DOHH2 (cell line): ENCODE data around the gene STRN.

Source experiments
- H3F3A ChIP-seq: fragments of 200-600 bp; sonication (generic), shearing (Covaris generic); 2 replicates; pipeline ENCODE4 v1.6.0; 2016; ENCODE audit warnings: antibody characterized with exemption, mild to moderate bottlenecking; ENCODE audit not compliant: control insufficient read depth, insufficient read depth
- H3K27ac ChIP-seq: fragments of 200-600 bp; sonication (generic); 2 replicates; pipeline ENCODE4 v1.5.1; 2014; ENCODE audit warnings: low read depth, mild to moderate bottlenecking, low read length, moderate library complexity
- H3K27me3 ChIP-seq: fragments of 200-600 bp; sonication (generic); 2 replicates; pipeline ENCODE4 v1.6.1; 2014; ENCODE audit warnings: mild to moderate bottlenecking, low read length, mixed read lengths; ENCODE audit not compliant: control insufficient read depth
- H3K36me3 ChIP-seq: fragments of 200-600 bp; sonication (generic); 2 replicates; pipeline ENCODE4 v1.6.1; 2014; ENCODE audit warnings: mild to moderate bottlenecking, low read length, moderate library complexity, mixed read lengths; ENCODE audit not compliant: control insufficient read depth
- H3K4me1 ChIP-seq: fragments of 200-600 bp; sonication (generic); 2 replicates; pipeline ENCODE4 v1.6.1; 2014; ENCODE audit warnings: mild to moderate bottlenecking, low read length, mixed read lengths; ENCODE audit not compliant: control insufficient read depth
- H3K4me2 ChIP-seq: fragments of 200-600 bp; sonication (generic); 2 replicates; pipeline ENCODE4 v1.6.0; 2014; ENCODE audit warnings: mild to moderate bottlenecking, low read length, moderate library complexity
- H3K4me3 ChIP-seq: fragments of 200-600 bp; sonication (generic); 2 replicates; pipeline ENCODE4 v1.5.1; 2014; ENCODE audit warnings: mild to moderate bottlenecking, low read length, mixed read lengths
- H3K79me2 ChIP-seq: fragments of 200-600 bp; sonication (generic); 2 replicates; pipeline ENCODE4 v1.6.1; 2014; ENCODE audit warnings: mild to moderate bottlenecking, low read length, mixed read lengths; ENCODE audit not compliant: control insufficient read depth
- H3K9me2 ChIP-seq: fragments of 200-600 bp; sonication (generic); replicated peaks from 2 replicates; pipeline ENCODE4 v1.6.1; 2014; ENCODE audit warnings: mild to moderate bottlenecking, low read length, mixed read lengths; ENCODE audit not compliant: control insufficient read depth
- H3K9me3 ChIP-seq: fragments of 200-600 bp; sonication (generic); 2 replicates; pipeline ENCODE4 v1.6.1; 2014; ENCODE audit warnings: antibody characterized with exemption, low read length, mixed read lengths; ENCODE audit not compliant: control insufficient read depth, insufficient read depth
- H4K20me1 ChIP-seq: fragments of 200-600 bp; sonication (generic); 2 replicates; pipeline ENCODE4 v1.6.0; 2014; ENCODE audit warnings: low read depth, mild to moderate bottlenecking, antibody characterized with exemption, low read length, moderate library complexity; ENCODE audit not compliant: control insufficient read depth, insufficient read depth
- CTCF ChIP-seq: fragments of 200-600 bp; sonication (generic); IDR thresholded peaks from one replicate; pipeline ENCODE4 v1.5.1; 2014; ENCODE audit warnings: antibody characterized with exemption, mild to moderate bottlenecking, low read depth, low read length; ENCODE audit not compliant: poor library complexity, severe bottlenecking
- EZH2phosphoT487 ChIP-seq: fragments of 200-600 bp; sonication (generic); IDR thresholded peaks from 2 replicates; pipeline ENCODE4 v1.6.1; 2017; ENCODE audit warnings: borderline replicate concordance, mild to moderate bottlenecking, antibody characterized with exemption, low read length, moderate library complexity, mixed read lengths

The STRN gene

GRCh38 chr2:36906277-36906676 is 60.1 kb downstream of the STRN start:
- H3K79me2 ChIP-seq: no peaks in the 10 kb centered on the region
- H3K36me3 ChIP-seq: no peaks in the 10 kb centered on the region
- H3K27me3 ChIP-seq: no peaks in the 10 kb centered on the region

DNA sequence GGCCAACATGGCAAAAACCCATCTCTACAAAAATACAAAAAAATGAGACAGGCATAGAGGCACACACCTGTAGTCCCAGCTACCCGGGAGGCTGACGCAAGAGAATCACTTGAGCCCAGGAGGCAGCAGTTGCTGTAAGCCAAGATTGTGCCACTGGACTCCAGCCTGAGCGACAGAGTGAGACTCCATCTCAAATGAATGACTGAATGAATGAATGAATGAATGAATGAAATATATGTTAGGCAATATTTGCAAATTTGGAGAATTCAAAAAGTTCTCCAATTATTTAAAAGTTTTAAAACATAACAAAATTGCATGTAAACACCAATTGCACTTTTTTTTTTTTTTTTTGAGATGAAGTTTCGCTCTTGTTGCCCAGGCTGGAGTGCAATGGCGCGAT is 61.7 kb downstream of the STRN start:
- no peaks in the 10 kb centered on the region for H3K4me1 ChIP-seq
- no peaks in the 10 kb centered on the region for H3K79me2 ChIP-seq
- no peak for TF ChIP-seq EZH2phosphoT487
- no peak for TF ChIP-seq CTCF
- H3K9me3 ChIP-seq: no peaks in the 10 kb centered on the region
- H3K9me2 ChIP-seq: no peaks in the 10 kb centered on the region
- H3F3A ChIP-seq: no peaks in the 10 kb centered on the region
- no peaks in the 10 kb centered on the region for H4K20me1 ChIP-seq
- H3K4me2 ChIP-seq: no peak overlapping the region
- H3K36me3 ChIP-seq: no peaks in the 10 kb centered on the region
- no peak overlapping the region for H3K27ac ChIP-seq
- H3K27me3 ChIP-seq: no peaks in the 10 kb centered on the region
- no peak overlapping the region for H3K4me3 ChIP-seq

More at GRCh38 chr2:36906277-36906676, 60.1 kb downstream of the STRN start:
- no peaks in the 10 kb centered on the region for H3F3A ChIP-seq
- TF ChIP-seq CTCF (no peak), EZH2phosphoT487 (no peak)
- no peak overlapping the region for H3K4me3 ChIP-seq
- no peak overlapping the region for H3K27ac ChIP-seq
- no peaks in the 10 kb centered on the region for H3K4me1 ChIP-seq
- H3K9me2 ChIP-seq: no peaks in the 10 kb centered on the region
- no peaks in the 10 kb centered on the region for H3K9me3 ChIP-seq
- H3K4me2 ChIP-seq: no peak overlapping the region
- H4K20me1 ChIP-seq: no peaks in the 10 kb centered on the region

GRCh38 chr2:36902385-36903120 is 63.8 kb downstream of the STRN start:
- no peak for TF ChIP-seq EZH2phosphoT487
- TF ChIP-seq CTCF: no peak
- Histone ChIP-seq H3K36me3 (no peaks in the 10 kb centered on the region), H3K4me1 (no peaks in the 10 kb centered on the region), H3K4me3 (no peak overlapping the region), H3K4me2 (no peak overlapping the region), H3K27me3 (no peaks in the 10 kb centered on the region), H3K9me2 (no peaks in the 10 kb centered on the region), H3F3A (no peaks in the 10 kb centered on the region), H3K79me2 (no peaks in the 10 kb centered on the region), H4K20me1 (no peaks in the 10 kb centered on the region), H3K9me3 (no peaks in the 10 kb centered on the region), H3K27ac (no peak overlapping the region)
